ENCODE results near the gene C1QTNF8. TPM values are rescaled to one million over a fixed set of nuclear protein-coding genes. Genes with fewer than 3 reads are reported as not detected.

C1QTNF8 gene
- total RNA-seq, 1 experiment from 2014 or later, result not detected

- DNase-seq (ENCODE audit: low read depth), result no peak
These were observed 13.6 kb upstream of the C1QTNF8 start for GRCh38 chr16:1109648-1110047.

- no peak for DNase-seq (ENCODE audit: low read depth)
These were observed 12.5 kb upstream of the C1QTNF8 start for GRCh38 chr16:1108299-1109252.

GRCh38 chr16:1107731-1108130, 11.7 kb upstream of the C1QTNF8 start:
- no peak for DNase-seq (ENCODE audit: low read depth)

GRCh38 chr16:1107141-1107540, 11.1 kb upstream of the C1QTNF8 start:
- DNase-seq (ENCODE audit: low read depth), result no peak

- no peak for DNase-seq (ENCODE audit: low read depth)
These were observed 10.6 kb upstream of the C1QTNF8 start for GRCh38 chr16:1106659-1107058.

- DNase-seq (ENCODE audit: low read depth), result peak; percentile 34
These were observed 10.0 kb upstream of the C1QTNF8 start for GRCh38 chr16:1105888-1106620.

GRCh38 chr16:1103636-1103980, 7.6 kb upstream of the C1QTNF8 start:
- no peak for DNase-seq (ENCODE audit: low read depth)

GRCh38 chr16:1102921-1103635, 7.0 kb upstream of the C1QTNF8 start:
- no peak for DNase-seq (ENCODE audit: low read depth)

- no peak for DNase-seq (ENCODE audit: low read depth)
These were observed 6.3 kb upstream of the C1QTNF8 start for GRCh38 chr16:1102333-1102700.

- no peak for DNase-seq (ENCODE audit: low read depth)
These were observed 5.7 kb upstream of the C1QTNF8 start for GRCh38 chr16:1101573-1102332.

- no peak for DNase-seq (ENCODE audit: low read depth)
These were observed 5.1 kb upstream of the C1QTNF8 start for GRCh38 chr16:1101133-1101532.

- DNase-seq (ENCODE audit: low read depth), result no peak
These were observed 4.2 kb upstream of the C1QTNF8 start for GRCh38 chr16:1100084-1100800.

GRCh38 chr16:1099189-1100083, 3.4 kb upstream of the C1QTNF8 start:
- DNase-seq (ENCODE audit: low read depth), result no peak

GRCh38 chr16:1098266-1098991, 2.4 kb upstream of the C1QTNF8 start:
- DNase-seq (ENCODE audit: low read depth), result no peak

GRCh38 chr16:1097800-1098199, 1.8 kb upstream of the C1QTNF8 start:
- DNase-seq (ENCODE audit: low read depth), result no peak

- DNase-seq (ENCODE audit: low read depth), result no peak
These were observed 1.1 kb upstream of the C1QTNF8 start for GRCh38 chr16:1097156-1097555.

GRCh38 chr16:1095450-1096168, 435 bp downstream of the C1QTNF8 start:
- no peak for DNase-seq (ENCODE audit: low read depth)

- no peak for DNase-seq (ENCODE audit: low read depth)
These were observed 1.2 kb downstream of the C1QTNF8 start for GRCh38 chr16:1094601-1095449.
